DMS114 treated with DMSO at 0.1 percent for 48 hours (cell line): ENCODE data around the gene METTL21A.

Experiments used
- DNase-seq: peaks from one replicate; lab custom pipeline; 2025; ENCODE audit not compliant: unreplicated experiment; lab: John Stamatoyannopoulos, UW

METTL21A gene

GRCh38 chr2:207565736-207566500, 59.3 kb downstream of the METTL21A start:
- no peak for DNase-seq
